Prostate gland (tissue), 2 donors: ENCODE results near the gene TRDMT1. TPM values are rescaled to one million over a fixed set of nuclear protein-coding genes. Genes with fewer than 3 reads are reported as not detected.

Experiments used
- DNase-seq: peaks from one replicate; pipeline ENCODE4 v3.0.0-alpha.2; 2019; ENCODE audit warnings: low spot score
- H3K27ac ChIP-seq, 2 donors: fragments of 200-600 bp; sonication (generic); 2 replicates each; pipeline ENCODE4 v1.5.1; 2017 to 2019
- H3K27me3 ChIP-seq: fragments of 200-600 bp; sonication (generic); replicated peaks from 2 replicates; pipeline ENCODE4 v1.5.1; 2019; ENCODE audit not compliant: insufficient read depth
- H3K36me3 ChIP-seq, 2 donors: fragments of 200-600 bp; sonication (generic); 1 replicate in 1 of 2; 2 replicates in 1 of 2; pipeline versions ENCODE4 v1.5.1 to v1.8.1; 2017 to 2019
- H3K4me1 ChIP-seq: fragments of 200-600 bp; sonication (generic); replicated peaks from 2 replicates; pipeline ENCODE4 v1.5.1; 2019
- H3K4me3 ChIP-seq, 2 donors: fragments of 200-600 bp; sonication (generic); 2 replicates each; pipeline ENCODE4 v1.5.1; 2017 to 2019
- H3K9me3 ChIP-seq: fragments of 200-600 bp; sonication (generic); 2 replicates; pipeline ENCODE4 v1.5.1; 2017
- POLR2A ChIP-seq: fragments of 450-650 bp; IDR thresholded peaks from one replicate; pipeline ENCODE4 v1.6.1; 2016; ENCODE audit warnings: antibody characterized with exemption, mild to moderate bottlenecking
- POLR2AphosphoS5 ChIP-seq: sonication (generic); formaldehyde crosslinking; IDR thresholded peaks from one replicate; pipeline ENCODE4 v1.6.1; 2017; ENCODE audit warnings: antibody characterized with exemption
- WGBS: methylation state at CpG from one replicate; pipeline ENCODE4 v1.1.5; 2018; 5-methylcytosine and 5-hydroxymethylcytosine counted together
- intact Hi-C: fragments of 100-400 bp; cut with DNase I; formaldehyde crosslinking; loops from one replicate; pipeline ENCODE4 v1.14.2; 2022
- total RNA-seq, 2 donors: library from RNA; depleted of rRNA; stranded (reverse); fragments of >200 nt; gene quantifications; one replicate each; pipeline ENCODE4 v1.1.0, GENCODE V29; 2016
- TF ChIP-seq, protein P1 (sequence below), 4 experiments: fragments of 200-600 bp in 2 of 4; fragments of 450-650 bp in 2 of 4; sonication (generic) in 2 of 4; IDR thresholded peaks; 1 replicate in 3 of 4; 2 replicates in 1 of 4; pipeline ENCODE4 v1.5.1; 2016 to 2019; ENCODE audit warnings: antibody characterized with exemption in 4 of 4, mild to moderate bottlenecking in 2 of 4, moderate library complexity in 2 of 4

The TRDMT1 gene
- total RNA-seq, 2 donors from 2014 or later = 6.5 to 9.9 TPM

DNA sequence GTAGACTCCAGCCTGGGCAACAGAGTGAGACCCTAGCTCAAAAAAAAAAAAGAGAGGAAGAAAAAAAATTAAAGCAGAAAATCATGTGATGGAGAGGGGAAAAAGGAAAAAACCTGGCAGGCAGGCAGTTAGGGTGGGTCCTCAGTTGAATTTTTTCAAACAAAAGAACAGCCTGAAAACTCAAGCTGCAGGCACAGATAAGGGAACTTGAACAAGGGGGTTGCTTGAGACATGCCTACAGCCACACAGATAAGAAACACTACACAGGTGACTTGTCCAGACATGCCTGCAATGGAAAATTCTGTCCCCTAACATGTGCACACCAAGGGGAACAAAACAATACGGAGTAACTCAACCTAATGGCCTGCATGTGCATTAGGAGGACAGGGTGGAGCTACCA is 45.7 kb upstream of the TRDMT1 start:
- no peak overlapping the region for H3K27ac ChIP-seq
- WGBS = 87% methylated on average over 1 of the region's 1 CpG
- H3K9me3 ChIP-seq = no peaks in the 10 kb centered on the region
- no peaks in the 10 kb centered on the region for H3K4me1 ChIP-seq
- no peaks in the 10 kb centered on the region for H3K36me3 ChIP-seq
- no peak for TF ChIP-seq POLR2A
- no peak for TF ChIP-seq POLR2AphosphoS5
- TF ChIP-seq, protein P1, sequence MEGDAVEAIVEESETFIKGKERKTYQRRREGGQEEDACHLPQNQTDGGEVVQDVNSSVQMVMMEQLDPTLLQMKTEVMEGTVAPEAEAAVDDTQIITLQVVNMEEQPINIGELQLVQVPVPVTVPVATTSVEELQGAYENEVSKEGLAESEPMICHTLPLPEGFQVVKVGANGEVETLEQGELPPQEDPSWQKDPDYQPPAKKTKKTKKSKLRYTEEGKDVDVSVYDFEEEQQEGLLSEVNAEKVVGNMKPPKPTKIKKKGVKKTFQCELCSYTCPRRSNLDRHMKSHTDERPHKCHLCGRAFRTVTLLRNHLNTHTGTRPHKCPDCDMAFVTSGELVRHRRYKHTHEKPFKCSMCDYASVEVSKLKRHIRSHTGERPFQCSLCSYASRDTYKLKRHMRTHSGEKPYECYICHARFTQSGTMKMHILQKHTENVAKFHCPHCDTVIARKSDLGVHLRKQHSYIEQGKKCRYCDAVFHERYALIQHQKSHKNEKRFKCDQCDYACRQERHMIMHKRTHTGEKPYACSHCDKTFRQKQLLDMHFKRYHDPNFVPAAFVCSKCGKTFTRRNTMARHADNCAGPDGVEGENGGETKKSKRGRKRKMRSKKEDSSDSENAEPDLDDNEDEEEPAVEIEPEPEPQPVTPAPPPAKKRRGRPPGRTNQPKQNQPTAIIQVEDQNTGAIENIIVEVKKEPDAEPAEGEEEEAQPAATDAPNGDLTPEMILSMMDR (IDR thresholded peaks at IDR 0.05) = no peak
- H3K27me3 ChIP-seq = no peaks in the 10 kb centered on the region
- H3K4me3 ChIP-seq = no peak overlapping the region
- no peak for DNase-seq
- intact Hi-C loops = no loop called here

DNA sequence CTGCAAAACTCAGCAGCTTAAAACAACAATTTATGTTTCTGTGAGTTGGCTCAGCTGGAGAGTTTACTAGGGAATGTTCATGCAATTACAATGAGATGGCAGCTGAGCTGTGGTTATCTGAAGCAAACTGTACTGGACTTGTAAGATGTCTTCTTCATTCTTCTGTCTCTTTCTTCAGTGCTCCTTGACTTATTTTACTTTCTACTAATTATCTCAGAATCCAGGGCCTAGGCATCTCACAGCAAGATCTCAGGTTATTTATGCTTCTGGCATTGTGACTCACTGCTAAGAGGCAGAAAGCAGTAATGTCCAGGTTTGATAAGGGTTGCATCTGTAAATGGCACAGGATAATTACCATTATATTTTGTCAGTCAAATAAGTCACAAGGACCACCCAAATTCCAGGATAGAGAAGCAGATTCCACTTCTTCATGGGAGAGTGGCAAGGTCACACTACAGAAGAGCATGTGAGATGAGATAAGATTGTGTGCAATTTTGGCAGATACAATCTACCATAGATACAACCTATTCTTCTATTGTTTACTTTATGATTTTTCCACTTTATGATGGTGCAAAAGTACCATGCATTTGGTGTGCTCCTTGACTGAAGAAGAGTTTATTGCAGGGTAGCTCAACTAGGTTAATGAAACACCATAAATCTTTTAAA is 43.4 kb upstream of the TRDMT1 start:
- intact Hi-C loops = no loop called here
- H3K27ac ChIP-seq = no peak overlapping the region
- H3K36me3 ChIP-seq = no peaks in the 10 kb centered on the region
- no peak for DNase-seq
- TF ChIP-seq, protein P1 (IDR thresholded peaks at IDR 0.05) = no peak
- no peak for TF ChIP-seq POLR2A
- no peak for TF ChIP-seq POLR2AphosphoS5
- no peak overlapping the region for H3K4me3 ChIP-seq
- no peaks in the 10 kb centered on the region for H3K9me3 ChIP-seq
- no peaks in the 10 kb centered on the region for H3K27me3 ChIP-seq
- H3K4me1 ChIP-seq = no peaks in the 10 kb centered on the region

DNA sequence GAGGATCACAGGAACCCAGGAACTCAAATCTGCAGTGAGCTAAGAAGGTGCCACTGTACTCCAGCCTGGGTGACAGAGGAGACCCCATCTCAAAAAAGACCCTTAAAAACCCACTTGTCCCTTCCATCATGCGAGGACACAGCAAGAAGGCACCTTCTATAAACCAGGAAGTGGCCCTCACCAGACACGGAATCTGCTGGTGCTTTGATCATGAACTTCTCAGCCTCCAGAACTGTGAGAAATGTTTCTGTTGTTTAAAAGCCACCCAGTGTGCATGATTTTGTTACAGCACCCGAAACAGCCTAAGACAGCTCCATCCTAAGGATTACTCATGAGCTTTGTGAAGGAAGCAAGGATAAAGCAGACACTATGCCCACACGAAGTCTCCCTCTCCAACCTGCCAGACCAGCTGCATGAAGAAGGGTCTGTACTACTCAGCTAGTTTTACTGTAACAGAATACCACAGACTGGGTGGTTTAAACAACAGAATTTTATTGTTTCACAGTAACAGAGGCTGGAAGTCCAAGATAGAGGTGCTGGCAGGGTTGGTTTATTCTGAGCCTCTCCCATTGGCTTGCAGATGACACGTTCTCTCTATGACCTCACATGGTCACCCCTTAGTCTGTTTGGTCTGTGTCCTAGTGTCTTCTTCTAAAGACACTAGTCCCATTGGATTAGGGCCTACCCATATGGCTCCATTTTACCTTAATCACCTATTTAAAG is 40.3 kb upstream of the TRDMT1 start:
- no peak overlapping the region for H3K27ac ChIP-seq
- H3K36me3 ChIP-seq = no peaks in the 10 kb centered on the region
- no peak for DNase-seq
- TF ChIP-seq POLR2A = no peak
- TF ChIP-seq, protein P1 (IDR thresholded peaks at IDR 0.05) = no peak
- no peak for TF ChIP-seq POLR2AphosphoS5
- H3K9me3 ChIP-seq = no peaks in the 10 kb centered on the region
- H3K27me3 ChIP-seq = no peaks in the 10 kb centered on the region
- WGBS = 90% methylated on average over 5 of the region's 5 CpGs
- H3K4me1 ChIP-seq = no peaks in the 10 kb centered on the region
- no peak overlapping the region for H3K4me3 ChIP-seq
- intact Hi-C loops = no loop called here

DNA sequence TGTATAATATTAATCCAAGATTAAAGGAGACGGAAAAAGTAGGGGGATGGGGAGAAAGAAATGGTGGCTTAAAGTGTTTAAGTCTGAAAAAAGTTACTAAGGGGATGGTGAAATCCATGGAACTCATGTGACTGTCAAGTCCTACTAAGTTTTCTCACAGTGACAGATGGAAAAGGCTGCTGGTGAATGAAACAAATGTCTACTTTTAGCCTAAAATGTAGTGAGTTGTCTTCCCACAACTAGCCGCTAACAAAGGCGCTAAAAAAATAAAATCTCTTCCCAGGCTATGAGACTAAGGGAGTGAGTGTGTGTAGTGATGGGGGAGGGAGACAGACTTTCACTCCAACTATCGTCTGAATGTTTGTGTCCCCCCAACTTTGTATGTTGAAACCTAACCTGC is 39.1 kb upstream of the TRDMT1 start:
- Histone ChIP-seq H3K4me1 (no peaks in the 10 kb centered on the region), H3K36me3 (no peaks in the 10 kb centered on the region), H3K4me3 (no peak overlapping the region), H3K27me3 (no peaks in the 10 kb centered on the region), H3K27ac (no peak overlapping the region), H3K9me3 (no peaks in the 10 kb centered on the region)
- TF ChIP-seq POLR2A = no peak
- no peak for TF ChIP-seq POLR2AphosphoS5
- TF ChIP-seq, protein P1 (IDR thresholded peaks at IDR 0.05) = no peak
- intact Hi-C loops = no loop called here
- WGBS = 94% methylated on average over 4 of the region's 4 CpGs
- DNase-seq = no peak

DNA sequence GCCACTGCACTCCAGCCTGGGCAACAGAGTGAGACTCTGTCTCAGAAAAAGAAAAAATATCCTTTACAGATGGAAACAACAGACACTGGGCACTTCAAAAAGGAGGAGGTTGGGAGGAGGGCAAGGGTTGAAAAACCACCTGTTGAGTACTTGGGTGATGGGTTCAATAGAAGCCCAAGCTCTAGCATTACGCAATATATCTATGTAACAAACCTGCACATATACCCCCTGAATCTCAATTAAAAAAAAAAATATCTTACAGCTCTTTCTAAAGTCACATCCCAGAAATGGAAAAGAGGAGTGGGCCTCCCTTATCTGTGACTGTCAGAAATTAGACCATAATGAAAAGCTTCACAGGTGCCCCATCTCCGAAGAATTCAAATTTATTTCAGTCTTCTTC is 38.6 kb upstream of the TRDMT1 start:
- WGBS = 95% methylated on average over 2 of the region's 2 CpGs
- Histone ChIP-seq H3K4me1 (no peaks in the 10 kb centered on the region), H3K4me3 (no peak overlapping the region), H3K27me3 (no peaks in the 10 kb centered on the region), H3K9me3 (no peaks in the 10 kb centered on the region), H3K36me3 (no peaks in the 10 kb centered on the region), H3K27ac (no peak overlapping the region)
- TF ChIP-seq POLR2A (no peak), POLR2AphosphoS5 (no peak)
- TF ChIP-seq, protein P1 (IDR thresholded peaks at IDR 0.05) = no peak
- intact Hi-C loops = no loop called here
- DNase-seq = no peak
